NCI-H1105 (cell line): ENCODE data around the gene ZNF12.

Source experiments
- DNase-seq: peaks from one replicate; lab custom pipeline; 2025; lab: John Stamatoyannopoulos, UW

Gene ZNF12

GRCh38 chr7:6647080-6647479 lies 59.7 kb downstream of the ZNF12 start:
- DNase-seq = no peak

GRCh38 chr7:6646465-6646864 lies 60.3 kb downstream of the ZNF12 start:
- no peak for DNase-seq

- DNase-seq = no peak
Measured at GRCh38 chr7:6644728-6645127, 62.0 kb downstream of the ZNF12 start.

- no peak for DNase-seq
Measured at GRCh38 chr7:6643915-6644625, 62.7 kb downstream of the ZNF12 start.

DNA sequence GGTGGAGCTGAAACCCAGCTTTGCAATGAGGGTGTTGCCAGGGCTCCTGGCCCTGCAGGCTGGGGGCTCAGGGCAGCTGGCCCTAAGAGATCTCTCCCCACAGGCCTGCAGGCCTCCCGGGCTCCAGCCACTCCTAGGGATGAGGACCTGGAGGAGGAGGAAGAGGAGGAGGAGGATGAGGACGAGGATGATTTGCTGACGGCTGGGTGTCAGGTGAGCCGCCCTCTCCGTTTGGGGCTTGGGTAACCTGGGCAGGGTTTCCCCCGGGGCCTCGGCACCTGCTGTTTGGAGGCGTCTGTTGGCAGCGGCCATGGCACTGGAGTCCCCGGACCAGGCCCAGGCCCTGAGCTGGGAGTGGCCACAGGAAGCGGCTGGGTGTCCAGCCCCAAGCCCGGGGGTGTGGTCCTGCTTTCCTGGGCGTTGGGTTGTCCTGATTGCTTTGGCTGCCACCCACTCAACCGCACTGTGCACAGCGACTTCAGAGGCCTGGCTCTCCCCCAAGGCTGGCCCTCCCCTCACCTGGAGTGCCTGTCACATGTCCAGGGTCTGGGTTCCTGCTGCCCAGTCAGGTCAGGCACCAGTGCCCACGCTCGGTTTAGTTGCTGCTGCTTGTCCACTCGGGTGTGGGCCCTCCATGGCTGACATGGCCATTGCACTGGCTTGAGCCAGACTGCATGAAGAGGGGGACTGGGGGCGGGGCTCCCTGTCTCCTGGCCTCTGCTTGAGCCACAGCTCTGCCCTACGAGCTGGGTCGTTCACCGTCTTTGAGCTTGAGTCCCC lies 63.7 kb downstream of the ZNF12 start:
- no peak for DNase-seq

GRCh38 chr7:6642239-6642839 lies 64.4 kb downstream of the ZNF12 start:
- DNase-seq = no peak

GRCh38 chr7:6641305-6642035 lies 65.3 kb downstream of the ZNF12 start:
- no peak for DNase-seq

DNA sequence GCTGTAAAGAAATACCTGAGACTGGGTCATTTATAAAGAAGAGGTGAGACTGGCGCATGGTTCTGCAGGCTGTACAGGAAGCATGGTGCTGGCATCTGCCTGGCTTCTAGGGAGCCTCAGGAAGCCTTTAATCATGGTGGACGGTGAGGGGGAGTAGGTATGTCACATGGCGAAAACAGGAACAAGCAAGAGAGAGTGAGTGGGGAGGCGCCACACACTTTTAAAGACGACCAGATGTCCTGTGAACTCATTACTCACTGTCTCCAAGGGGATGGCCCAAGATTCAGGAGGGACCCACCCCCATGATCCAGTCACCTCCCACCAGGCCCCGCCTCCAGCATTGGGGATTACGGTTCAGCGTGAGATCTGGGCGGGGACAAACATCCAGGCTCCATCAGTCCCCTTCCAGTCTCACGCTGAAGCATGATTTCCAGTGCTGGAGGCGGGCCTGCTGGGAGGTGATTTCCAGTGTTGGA lies 66.5 kb downstream of the ZNF12 start:
- DNase-seq = no peak

DNA sequence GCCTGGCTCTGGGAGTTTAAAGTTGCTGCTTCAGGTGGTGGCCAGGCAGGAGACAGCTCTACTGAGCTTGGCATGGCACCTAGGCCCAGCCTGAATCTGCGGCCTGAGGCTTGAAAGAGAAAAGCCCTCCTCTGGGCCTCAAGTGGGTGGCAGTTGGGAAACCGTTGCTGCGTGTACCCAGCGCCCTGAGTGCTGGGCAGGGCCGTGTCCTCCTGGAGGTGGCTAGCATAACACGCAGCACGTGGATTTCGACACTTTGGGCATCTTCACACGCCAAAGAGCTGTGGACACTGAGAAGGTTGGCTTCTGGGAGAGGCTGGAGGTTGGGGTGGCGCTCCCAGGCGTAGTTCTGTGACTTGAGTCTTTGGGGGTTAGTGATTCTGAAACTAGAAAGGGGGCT lies 67.1 kb downstream of the ZNF12 start:
- no peak for DNase-seq

DNA sequence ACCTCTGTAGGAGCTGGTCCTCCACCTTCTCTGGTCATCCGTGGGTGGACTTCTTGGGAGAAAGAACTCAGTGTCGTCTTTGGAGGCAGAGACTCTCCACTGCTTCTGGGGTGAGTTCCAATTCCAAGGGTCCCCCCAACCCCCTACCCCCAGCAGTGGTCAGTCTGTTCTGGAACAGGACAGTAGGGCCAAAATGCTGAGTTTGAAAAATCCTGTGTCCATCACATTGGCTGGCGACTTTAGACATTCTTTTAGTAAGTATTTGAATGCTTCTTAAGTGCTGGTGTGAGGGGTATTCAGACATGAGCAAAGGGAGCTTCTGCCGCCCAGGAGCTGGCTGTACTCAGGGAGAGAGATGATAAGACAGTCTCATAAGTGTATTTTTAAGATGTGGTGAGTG lies 67.7 kb downstream of the ZNF12 start:
- DNase-seq = no peak
